Activated T-cell treated with anti-CD3 and anti-CD28 coated beads for 1 hour (primary cell): Measurements from ENCODE around the gene GPR18.
"Not testable (repeated sequence)": the region's sequence is repeated elsewhere in the genome, so short reads cannot be mapped to it uniquely, and the experiment has no call there.

Experiments
- DNase-seq: peaks from one replicate; pipeline ENCODE4 v3.0.0-alpha.2; 2020; ENCODE audit warnings: low read depth

The GPR18 gene

DNA sequence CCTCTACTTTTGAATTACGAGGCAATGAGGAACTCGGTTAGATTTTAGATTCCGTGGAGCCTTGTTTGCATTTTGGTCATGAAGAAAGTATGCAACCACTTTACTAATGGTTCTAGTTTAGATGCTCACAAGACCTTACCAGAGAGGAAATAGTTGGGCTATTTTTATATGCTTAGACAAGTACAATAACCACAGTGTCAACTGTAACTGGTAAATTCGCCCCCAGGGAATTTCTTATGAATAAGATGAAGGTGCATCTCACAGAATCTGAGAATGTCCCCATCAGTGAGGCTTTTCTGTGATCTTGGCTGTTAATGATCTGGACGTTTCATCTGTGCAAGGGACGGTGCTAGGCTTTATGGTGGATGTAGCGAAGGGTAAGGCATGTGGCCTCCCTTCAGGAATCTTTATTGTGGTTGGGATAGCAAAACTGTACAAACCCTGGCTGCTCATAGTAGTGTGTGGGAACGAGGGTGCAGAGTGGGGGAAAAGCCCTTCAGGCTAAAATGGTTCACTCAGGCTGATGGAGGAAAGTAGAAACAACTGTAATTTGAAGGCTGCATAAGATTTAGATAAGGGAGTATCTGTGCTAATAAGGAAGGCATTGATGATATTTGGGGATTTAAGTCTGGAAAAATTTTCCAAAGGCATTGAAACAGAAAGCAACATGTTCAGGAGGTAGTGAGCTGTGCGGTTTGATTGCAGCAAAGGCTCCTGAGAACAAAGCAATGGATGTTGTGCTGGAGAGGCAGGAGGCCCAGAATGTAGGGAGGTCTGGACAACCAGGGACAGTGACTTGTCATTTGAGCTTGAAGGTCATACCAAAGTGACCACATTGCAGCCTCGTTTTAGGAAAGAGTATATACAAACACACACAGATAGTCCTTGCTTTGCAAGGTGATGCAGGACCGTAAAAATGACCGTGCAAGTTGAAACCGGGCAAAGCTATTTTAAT lies 29.2 kb downstream of the GPR18 start:
- DNase-seq = no peak

DNA sequence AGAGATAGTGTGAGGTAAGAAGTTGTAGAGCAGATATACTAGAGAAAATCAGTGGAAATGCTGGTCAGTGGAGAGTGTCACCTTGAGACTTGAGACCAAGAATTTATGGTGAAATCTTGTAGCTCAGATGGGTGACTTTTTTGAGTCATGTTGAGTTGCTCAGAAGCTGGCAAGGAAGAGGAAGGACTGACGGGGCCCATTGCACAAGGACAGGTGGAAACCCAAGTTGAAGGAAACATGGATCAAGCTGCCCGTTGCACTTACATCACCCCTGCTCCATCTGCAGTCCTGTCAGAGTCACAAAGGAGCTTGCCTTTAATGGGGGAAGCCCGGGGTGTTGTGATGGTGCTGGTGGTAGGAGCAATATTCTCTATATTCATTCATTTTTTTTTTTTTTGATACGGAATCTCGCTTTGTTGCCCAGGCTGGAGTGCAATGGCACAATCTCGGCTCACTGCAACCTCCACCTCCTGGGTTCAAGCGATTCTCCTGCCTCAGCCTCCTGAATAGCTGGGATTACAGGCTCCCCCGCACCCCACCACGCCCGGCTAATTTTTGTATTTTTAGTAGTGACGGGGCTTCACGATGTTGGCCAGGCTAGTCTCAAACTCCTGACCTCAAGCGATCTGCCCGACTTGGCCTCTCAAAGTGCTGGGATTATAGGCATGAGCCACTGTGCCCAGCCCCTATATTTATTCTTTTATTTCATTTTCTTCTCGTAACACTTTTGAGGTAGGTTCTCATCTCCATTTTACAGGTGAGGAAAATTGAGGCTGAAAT lies 30.1 kb downstream of the GPR18 start:
- DNase-seq = no peak

DNA sequence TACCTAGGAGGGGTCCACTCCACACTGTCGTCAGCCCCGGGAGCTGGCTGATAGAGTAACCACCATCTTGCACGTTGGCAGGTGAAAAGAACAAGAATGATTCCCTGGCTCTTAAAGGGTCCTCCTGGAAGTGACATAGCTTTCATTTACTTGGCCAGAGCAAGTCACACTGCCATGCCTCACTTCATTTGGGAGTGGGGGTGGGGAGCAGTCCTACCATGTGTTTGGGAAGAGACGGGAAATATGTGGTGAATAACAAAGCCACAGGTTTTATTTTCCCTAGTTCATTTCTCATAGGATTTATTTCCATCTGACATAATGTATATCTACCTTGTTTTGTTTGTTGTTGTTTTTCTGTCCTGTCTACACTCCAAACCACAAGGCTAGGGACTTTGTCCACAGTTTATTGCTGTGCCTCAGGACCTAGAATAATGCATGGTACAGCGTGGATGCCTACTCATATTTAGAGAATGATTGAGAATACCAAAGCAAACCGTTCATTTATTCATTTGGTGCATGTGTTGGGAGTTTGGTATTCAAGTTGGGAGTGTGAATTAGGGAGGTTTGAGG lies 30.8 kb downstream of the GPR18 start:
- no peak for DNase-seq

DNA sequence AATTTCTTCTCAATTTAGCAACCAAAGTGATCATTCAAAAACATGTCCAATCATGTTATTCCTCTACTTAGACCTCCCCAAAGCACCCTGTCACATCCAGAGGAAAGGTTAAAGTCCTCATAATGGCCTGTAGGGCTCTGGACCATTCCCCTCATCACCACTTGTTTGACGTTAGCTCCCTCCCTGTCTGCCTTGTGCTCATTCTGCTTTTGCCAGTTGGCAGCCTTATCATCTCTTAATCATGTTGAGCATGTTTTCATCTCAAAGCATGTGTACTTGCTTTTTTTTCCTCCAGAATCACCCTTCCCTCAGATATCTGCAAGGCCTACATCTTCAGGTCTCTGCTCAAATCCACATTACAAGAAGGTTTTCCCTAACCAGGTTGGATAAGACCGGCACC lies 31.7 kb downstream of the GPR18 start:
- no peak for DNase-seq

DNA sequence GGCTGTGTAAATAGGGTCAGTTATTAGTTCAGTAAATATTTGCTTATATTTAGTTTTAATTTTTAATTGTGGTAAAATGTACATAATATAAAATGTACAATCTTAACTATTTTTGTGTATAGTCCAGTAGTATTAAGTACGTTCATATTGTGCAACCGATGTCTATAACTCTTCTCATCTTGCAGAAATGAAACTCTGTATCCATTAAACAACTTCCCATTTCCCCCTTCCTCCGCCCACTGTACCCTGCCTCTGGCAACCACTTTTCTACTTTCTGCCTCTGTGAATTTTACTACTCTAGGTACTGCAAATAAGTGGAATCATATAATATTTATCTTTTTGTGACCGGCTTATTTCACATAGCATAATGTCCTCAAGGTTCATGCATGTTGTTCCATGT lies 33.1 kb downstream of the GPR18 start:
- DNase-seq = no peak

DNA sequence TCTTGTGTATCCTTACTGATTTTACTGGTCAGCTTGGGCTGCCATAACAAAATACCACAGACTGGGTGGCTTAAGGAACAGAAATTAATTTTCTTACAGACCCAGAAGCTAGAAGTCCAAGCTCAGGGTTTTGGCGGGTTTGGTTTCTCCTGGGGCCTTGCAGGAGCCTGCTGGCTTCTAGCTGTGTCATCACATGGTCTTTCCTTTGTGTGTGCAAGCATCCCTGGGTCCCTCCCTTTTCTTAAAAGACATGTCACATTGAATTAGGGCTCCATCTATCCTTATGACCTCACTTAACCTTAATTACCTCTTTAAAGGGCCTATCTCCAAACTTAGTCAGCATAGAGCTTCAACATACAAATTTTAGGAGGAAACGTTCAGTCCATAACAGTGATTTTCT lies 34.2 kb downstream of the GPR18 start:
- no peak for DNase-seq

DNA sequence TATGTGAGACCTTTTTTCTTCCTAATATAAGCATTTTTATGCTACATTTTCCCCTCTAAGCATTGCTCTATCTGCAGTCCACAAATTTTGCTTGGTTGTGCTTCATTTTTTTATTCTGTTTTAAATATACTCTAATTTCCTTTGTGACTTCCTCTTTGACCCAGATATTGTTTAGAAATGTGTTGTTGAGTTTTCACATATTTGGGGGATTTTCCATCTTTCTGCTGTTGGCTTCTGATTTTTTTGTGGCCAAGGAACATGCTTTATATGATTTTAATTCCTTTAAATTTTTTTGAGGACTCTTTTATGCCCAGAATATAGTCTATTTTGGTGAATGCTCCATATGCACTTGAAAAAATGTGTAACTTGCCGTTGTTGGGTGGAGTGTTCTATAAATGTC lies 34.6 kb downstream of the GPR18 start:
- DNase-seq = no peak

DNA sequence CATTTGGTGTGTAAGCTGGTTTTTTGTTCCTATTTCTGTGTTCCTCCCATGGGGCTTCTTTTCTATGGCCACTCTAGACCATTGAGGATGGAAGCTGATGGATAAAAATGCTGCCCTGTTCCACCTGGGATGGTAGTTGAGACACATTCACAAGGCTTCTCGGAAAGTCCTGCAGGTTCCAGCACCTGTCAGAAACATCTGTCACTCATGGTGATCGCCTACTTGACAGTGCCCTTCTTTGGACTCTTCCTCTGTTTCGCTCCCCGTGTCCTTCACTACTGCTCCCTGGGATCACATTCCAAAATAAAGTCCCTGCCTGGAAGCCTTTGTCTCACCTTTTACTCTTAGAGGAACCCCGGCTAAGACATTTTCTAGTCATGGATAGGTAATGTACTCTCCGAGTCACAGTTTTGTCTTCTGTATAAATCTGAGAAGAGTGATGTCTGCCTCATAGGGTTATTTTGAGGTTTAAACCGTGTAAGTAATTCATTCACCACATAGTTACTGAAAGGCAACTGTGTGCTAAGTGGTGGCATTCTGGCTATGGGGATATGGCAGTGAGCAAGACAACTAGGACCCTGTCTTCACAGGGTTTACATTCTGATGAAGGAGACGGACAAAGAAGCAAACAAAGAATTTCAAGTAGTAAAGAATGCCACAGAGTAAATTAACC lies 36.5 kb downstream of the GPR18 start:
- no peak for DNase-seq

DNA sequence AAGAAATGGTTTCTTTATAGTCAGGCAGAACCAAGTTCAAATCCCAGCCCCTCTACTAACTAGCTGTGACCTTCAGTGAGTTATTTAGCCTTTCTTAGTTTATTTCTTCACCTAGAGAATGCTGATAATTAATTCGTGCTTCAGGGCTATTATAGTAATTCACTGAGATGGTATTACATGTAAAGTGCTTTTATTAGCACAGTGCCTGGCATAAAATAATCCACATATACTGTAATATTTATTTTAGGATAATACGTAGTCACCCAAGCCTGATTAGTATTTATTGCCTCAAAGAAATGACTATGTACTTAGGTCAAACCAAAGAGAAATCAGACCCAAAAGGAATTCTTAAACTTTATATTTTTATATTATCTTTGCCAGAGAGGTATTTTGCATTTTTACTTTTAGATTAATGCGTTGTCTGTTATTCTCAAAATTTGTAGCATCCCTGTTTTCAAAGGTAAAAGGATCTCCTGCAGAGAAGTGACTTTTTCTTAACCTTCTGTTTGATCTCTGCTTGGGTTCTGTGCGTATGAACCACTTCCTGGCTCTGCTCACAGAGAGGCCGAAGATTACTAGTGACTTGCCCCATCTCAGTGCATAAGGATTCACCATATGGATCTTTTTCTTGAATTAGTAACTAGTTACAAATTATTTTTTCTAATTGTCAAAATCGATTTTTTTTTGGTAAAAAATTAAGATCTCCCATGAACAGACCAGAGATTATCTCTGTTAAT lies 37.8 kb downstream of the GPR18 start:
- DNase-seq = no peak

DNA sequence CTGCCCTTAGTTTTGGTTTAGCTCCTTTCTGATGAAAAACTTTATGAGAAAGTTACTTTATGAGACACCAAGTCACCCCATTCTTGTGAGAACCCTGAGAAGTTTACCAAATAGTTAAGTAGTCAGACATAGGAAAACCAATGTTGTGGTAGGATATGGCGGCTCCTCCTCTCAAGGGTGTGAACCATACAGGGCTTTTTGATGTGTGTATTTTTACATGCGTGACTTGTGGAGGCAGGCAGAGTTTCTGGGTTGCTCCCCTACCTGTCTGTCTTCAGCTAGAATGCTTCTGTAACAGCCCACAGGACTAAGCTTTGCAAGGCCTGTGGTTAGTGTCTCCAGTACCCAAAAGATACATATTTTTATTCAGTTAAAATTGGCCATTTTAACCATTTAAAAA lies 39.2 kb downstream of the GPR18 start:
- DNase-seq = peak; percentile 33

DNA sequence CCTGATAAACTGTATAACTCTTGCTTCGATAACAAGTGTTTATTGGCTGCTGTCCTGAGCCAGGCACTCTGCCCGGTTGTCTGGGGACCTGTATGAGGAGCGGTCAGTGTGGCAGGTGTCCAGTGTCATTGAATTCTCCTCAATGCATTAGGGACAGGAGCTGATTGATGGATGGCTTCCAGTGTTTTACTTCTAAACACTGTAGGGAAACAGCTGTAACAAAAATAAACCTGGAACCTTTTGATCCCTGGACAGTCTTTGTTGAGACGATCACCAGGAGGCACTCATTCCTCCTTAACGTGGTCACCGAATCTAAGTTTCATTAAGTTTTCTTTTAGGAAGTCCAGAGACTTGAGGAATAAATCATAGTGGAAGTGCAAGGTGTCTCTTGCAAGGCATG lies 39.6 kb downstream of the GPR18 start:
- no peak for DNase-seq

DNA sequence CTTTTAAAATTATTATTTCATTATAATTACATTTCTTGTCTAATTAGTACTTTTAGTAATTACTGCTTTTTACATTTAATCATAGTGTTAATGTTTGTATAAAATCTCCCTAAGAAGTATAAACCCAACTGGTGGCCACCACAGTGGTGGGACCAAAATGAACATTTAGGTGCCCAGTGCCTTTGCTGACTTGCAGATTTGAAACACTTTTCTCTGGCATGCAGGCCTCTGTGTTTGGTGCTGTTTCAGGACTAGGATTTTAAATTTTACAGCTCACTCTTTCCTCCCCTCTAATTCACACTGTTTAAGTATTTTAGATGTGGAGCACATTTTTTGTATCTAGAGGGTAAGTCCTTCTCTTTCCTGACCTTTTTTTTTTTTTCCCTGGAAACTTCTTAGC lies 40.1 kb downstream of the GPR18 start:
- DNase-seq = no peak

DNA sequence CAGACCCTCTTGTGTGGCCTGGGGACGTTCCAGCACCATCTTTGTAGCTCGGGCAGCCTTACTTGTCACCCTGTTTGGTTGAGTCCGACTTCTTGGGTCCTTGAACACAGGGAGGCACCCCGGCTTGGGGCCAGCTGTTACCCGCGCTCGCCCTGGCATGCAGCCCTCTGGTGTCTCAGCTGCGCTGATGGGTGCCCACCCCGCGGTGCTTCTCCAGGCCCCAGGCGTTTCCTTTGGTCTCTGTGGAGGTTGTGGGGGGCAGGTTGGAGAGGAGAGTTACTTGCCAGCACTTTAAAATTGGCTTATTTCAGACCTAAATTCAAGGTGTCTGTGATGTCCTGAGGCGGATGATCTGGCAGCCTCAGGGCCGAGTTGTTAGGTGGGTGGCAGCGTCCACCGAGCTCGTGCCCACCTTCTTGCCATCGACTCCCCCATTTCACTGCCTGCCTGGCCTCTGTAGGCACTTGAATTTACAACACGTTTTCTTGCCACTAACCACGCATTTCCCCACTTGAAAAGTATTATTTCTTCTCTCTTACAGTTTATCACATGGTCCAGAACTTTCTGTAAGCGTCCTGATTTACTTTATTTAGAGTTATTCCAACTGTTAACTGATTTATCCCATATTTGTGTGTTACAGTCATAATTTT lies 40.6 kb downstream of the GPR18 start:
- DNase-seq = peak; percentile 17

DNA sequence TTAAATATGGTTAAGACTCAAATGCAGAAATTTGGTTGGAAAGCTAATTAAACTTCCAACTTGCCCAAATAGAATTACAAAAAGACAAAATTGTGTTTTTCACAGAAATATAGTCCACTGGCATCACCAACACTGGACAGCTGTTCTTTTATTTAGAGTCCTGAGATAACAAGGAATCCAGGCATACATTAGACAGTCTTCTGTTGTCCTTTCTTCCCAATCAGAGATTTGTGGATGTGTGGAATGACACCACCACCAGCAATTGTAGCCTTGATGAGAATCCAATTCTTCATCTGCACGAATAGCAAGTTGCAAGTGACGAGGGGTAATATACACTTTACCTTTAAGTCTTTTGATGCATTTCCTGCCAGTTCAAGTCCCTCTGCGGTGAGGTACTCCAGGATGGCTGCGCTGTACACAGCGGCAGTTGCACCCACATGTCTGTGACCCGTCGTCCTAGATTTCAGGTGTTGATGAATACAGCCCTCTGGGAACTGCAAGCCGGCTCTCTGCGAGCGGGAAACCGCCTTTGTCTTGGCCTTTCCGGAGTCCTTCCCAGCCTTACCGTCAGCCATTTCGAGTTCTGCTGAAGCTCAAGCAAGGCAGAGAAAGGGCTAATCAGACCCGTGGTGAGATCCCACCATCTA lies 42.9 kb downstream of the GPR18 start:
- peak; percentile 28 for DNase-seq

DNA sequence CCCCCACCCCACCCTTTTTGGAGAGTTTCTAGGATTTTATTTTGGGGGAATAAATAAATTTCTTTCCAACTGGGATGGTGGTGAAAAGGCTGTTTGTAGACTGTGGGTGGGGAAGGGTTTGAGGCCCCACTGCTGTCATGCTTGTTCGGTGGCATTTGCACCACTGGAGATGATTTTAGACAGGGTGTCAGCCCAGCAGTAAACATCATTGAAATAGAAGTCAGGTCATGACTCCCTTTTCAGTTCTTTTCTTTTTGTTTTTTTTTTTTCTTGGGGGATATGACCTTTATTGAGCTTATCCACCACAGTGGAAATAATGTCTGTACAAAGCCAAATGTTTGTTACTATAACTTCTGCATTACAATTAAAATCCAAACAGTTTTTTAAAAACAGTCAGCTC lies 43.4 kb downstream of the GPR18 start:
- DNase-seq = no peak

DNA sequence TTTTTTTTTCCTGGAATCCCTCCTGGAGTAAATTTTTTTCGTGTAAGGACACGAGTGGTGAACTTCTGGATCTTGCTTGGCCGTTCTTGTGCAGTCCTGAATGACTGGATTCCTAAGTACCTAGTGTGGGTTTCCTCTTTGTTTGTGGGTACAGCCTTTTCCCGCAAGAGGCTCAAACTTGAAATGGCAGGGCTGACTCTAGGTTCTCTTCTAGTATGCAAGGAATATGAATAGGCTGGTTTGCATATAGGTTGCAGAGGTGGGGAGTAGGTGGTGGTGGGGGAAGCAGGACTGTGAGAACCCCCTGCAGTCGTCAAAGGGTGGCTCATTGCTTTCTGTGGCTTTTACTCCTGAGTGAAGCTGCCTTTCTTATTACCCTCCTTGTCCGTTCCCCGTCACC lies 43.9 kb downstream of the GPR18 start:
- no peak for DNase-seq

DNA sequence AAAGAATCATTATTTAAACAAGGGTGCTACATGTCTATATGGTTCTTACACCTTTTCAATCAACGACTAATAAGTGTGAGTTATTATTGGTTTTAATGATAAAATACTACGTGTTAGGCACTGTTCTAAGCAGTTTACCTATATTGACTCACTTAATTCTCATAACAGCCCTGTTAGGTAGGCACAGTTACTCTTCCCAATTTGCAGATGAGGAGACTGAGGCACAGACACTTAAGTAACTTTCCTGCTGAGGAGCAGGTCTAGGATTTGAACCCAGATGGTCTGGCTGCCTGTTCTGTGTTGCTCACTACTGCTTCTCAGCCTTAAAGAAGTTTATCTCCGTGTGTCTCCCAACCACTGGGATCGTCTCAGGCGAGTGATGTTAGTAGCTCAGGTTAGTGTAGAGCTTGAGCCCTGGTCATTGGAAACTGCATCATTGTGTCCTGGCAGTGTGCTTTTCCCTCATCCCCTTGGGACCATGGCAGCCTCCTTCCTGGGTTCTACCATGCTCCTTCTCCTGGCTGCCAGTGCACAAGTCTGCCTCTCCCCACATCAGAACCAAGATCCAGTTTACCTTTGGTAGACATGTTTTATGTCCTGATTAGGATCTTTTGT lies 46.7 kb downstream of the GPR18 start:
- DNase-seq = no peak

DNA sequence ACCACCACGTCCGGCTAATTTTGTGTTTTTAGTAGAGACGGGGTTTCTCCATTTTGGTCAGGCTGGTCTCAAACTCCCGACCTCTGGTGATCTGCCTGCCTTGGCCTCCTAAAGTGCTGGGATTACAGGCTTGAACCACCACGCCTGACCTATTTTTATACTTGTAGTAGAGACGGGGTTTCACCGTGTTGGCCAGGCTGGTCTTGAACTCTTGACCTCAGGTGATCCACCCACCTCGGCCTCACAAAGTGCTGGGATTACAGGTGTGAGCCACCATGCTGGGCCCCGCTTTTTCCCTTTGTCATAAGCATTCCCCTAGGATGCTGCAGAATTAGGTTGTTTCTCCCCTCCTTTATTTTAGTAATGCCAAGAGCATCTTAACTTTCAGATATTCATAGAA lies 47.6 kb downstream of the GPR18 start:
- DNase-seq = not testable (repeated sequence)

DNA sequence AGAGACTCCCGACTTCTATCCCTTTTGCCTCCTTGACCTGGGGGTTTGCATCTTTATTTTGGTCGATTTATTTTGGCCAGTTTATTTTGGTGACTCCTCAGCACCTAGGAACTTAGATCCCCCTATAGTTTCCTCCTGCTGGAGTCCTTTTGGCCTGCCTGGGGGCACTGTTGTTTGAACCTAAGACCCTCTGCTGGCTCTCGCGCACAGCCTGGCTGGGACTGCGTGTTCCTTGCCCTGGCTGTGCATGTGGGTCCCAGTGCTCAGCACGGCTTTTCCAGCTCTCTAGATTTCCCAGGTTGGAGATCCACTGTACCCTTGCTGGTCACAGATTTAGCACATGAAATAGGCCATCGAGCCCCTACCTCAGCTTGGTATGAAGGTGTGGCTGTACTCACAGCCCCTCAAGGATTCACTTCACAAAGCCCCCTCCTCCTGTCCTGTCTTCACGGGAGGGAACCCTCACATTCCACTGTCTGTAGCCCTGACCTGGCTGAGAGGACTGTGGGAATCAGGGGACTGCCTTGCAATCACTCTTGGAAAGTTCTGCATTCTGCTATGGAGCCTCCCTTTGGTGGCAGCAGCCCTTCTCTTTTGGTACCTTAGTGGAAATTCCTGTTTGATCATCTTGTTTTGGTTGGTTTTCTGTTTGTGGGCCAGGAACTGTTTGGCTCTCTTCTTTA lies 49.2 kb downstream of the GPR18 start:
- DNase-seq = no peak

DNA sequence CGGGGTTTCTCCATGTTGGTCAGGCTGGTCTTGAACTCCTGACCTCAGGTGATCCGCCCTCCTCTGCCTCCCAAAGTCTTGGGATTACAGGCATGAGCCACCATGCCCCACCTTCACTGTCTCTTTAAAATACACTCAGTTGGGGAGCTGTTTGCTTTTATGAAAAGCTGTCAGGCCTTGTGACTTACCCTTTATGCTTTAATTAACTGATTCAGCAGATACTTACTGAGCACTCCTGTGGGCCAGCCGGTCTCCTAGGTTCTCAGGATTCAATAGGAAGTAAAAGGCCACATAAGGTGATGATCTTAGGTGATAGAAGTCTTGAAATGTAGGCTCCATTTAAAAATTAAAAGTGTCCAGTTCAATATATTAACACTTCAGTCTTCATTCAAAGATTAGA lies 50.0 kb downstream of the GPR18 start:
- no peak for DNase-seq
